SK-N-DZ (cell line): ENCODE measurements around the gene SGMS1.
A peak's percentile ranks its signal among the peaks of the same experiment; 100 is the strongest.
"Not testable (repeated sequence)": the region's sequence is repeated elsewhere in the genome, so short reads cannot be mapped to it uniquely, and the experiment has no call there.

Experiments
- DNase-seq: peaks from one replicate; pipeline ENCODE4 v3.0.0-alpha.2; 2015; ENCODE audit warnings: low spot score

SGMS1 gene

GRCh38 chr10:50582766-50583762 is 40.7 kb downstream of the SGMS1 start:
- no peak for DNase-seq

DNA sequence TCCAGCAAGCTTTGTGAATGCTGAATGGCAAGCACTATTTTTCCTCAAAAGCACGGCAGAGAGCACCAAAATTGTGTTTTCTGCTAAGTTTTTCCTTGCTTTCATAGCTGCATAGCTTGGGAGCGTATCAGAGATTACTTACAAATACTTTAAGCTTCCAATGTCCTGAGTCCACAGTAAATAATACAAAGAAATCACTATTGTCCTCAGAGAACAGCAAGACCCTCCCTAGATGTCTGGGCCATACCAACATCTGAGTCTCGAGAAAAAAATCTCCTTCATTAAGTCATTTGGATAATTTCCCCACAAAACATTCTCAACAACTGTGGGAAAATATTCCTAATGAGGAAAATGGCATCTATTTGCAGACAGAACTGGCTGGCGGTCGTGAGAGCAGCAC is 41.7 kb downstream of the SGMS1 start:
- DNase-seq: no peak

- no peak for DNase-seq
Observed at GRCh38 chr10:50580262-50580891, 43.4 kb downstream of the SGMS1 start.

DNA sequence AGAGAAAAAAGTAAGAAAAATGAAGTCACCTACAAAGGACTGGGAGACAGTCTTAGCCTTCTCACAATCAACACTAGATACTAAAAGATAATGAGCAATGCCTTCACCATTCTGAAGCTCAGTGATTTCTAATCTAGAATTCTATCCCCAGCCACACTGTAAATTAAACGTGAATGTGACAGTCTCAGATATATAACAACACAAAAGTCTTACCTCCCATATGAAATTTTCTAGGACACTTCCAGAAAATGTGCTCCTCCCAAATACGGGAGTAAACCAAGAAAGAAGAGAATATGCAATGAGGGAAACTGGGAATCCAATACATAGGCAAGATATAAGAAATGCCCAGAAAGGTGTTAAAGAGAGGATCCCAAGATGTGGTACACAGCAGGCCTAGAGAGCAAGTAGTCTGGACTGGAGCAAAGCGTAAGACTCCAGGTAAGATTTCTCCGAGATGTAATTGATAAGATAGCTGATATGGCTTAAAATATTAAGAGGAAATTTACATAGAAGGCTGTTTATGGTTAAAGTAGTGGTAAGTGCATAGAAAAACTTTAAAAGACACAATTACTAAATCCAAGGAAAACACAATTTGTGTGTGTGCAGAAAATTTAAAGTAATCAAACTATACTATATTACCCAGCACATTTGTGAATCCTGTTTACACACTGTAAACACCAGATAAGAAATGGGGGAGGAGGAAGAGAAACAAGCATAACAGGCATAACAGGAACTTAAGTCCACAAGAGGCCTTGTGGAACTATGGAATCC is 44.1 kb downstream of the SGMS1 start:
- no peak for DNase-seq

DNA sequence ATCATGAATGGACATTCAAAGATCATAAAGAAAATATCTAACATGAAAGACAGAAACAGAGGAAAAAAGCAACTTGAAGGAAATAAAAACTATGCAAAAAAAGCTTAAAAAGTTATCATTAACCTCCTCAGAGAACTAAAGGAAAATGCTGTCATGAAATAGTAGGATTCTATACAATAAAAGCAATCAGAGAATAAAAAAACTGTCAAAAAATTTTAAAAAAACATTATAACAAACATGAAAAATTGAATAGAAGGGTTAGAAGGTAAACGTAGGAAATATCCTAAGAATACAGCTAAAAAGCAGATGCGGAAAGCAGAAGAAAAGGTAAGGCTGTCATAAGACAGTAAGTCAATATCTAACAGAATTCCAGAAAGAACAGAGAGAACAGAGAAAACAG is 44.8 kb downstream of the SGMS1 start:
- DNase-seq: no peak

DNA sequence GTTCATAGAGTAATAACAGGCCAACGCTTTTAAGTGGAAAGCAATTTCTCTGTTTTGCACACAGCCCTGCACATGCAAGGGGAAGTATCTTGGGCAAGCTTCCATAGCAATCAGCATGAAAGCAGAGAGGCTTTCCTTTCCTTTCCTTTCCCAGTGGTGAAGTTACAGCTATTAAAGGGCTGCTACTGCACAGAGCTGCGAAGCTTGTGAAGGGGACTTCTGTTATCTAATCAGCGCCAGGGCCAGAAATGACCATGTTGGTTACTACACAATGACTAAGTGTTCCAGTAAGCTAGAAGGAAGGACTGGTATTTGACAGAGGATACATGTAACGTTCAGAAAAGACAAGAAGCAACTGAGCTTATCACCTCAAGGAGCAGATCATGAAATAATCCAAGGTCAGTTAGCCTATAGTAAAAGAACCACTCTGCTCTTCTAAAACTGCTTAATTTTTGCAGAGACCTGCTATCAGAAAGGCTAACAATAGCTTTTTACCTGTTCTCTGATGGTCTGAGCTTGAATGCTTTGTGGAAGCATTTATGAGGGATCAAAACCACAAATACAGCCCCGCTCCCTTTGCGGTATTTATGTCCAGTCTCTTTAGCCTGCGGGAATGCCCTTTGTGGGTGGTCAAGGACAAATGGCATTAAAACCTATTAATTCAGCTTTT is 45.9 kb downstream of the SGMS1 start:
- no peak for DNase-seq

- DNase-seq: no peak
Observed at GRCh38 chr10:50577010-50577409, 46.7 kb downstream of the SGMS1 start.

GRCh38 chr10:50576245-50576815 is 47.4 kb downstream of the SGMS1 start:
- DNase-seq: no peak

GRCh38 chr10:50575477-50576244 is 48.1 kb downstream of the SGMS1 start:
- DNase-seq: no peak

DNA sequence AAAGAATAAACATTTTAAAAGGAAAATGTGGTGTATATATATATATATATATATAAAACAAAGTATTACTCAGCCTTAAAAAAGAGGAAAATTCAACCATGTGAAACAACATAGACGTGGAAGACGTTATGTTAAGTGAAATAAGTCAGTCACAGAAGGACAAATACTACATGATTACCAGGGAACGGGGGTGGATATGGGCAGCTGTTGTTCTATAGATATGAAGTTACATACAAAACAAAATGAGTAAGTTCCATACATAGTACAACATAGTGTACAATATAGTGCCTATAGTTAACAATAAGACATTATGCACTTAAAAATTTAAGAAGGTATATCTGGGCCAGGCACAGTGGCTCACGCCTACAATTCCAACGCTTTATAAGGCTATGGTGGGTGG is 48.8 kb downstream of the SGMS1 start:
- DNase-seq: no peak

GRCh38 chr10:50574305-50574704 is 49.5 kb downstream of the SGMS1 start:
- DNase-seq: no peak

GRCh38 chr10:50572017-50572491 is 51.7 kb downstream of the SGMS1 start:
- no peak for DNase-seq

GRCh38 chr10:50568750-50569149 is 55.0 kb downstream of the SGMS1 start:
- not testable (repeated sequence) for DNase-seq

DNA sequence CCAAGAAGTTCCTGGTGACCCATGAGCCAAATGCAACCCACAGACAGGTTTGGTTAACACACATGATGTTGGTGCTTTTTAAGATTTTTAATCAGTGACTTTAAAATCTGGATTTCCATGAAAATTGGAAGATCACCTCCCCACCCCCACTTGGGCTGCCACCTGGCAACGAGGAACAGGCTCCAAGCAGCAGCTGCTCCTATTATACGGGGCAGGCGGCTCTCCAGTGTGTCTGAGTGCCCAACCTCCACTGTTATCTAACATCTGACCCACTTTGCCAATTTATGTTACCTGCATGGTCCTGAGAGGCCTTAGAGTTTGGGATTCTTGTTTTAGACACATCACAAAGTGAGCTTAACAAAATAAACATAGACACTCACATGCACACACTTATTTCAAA is 56.4 kb downstream of the SGMS1 start:
- peak; percentile 15 for DNase-seq

DNA sequence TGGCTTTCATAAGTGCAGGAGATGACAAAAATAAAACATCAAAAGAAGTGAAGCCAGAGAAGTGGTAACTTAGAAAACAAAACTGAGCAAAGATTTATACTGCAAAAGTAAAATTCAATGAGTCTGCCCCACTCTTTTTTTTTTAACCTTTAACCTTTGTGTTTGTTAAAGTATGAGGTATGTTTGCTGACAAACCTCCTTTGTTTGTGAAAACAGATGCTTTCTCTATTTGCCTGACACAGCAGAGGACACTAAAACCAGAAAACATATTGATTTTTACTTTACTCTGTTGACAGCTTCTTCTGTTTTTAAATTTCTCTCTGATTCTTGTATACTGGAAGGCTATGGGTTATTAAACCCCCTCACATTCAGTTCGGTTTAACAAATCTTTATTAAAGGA is 57.6 kb downstream of the SGMS1 start:
- DNase-seq: no peak

DNA sequence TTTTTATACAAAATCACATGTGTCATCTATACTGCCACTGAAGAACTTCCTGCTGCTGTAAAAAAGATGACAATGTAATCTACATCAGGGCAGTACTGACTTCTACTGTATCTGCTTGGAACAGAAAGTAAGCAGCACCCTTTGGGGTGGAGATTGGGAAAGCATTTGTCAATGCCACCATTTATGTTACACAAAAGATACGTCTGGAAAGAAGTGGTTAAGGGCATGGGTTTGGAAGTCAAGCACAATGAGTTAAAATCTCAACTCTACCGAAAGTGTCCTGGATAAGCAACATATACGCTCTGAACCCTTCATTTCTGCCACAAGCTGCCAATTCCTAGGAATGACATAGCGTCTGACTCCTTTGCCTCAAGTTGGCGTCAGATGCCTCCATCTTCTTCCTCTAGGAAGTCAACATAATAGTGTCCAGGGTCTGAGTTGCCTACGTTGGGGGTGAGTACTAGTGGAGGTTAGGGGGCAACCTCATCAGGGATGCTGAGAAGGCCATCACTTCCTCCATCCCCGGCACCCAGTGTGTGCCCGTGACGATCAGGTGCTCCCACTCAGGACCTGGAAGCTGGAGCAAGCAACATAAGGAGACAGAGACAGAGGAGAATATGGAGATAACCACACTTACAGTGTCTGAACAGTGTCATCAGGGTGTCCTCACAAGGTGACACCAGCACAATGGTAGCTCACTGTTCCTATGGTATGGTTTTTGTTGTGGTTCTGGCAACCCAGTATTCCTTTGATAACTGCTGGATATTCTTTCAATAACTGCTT is 58.3 kb downstream of the SGMS1 start:
- no peak for DNase-seq

GRCh38 chr10:50563906-50564305 is 59.9 kb downstream of the SGMS1 start:
- DNase-seq: no peak

- no peak for DNase-seq
Observed at GRCh38 chr10:50561816-50562215, 61.9 kb downstream of the SGMS1 start.

DNA sequence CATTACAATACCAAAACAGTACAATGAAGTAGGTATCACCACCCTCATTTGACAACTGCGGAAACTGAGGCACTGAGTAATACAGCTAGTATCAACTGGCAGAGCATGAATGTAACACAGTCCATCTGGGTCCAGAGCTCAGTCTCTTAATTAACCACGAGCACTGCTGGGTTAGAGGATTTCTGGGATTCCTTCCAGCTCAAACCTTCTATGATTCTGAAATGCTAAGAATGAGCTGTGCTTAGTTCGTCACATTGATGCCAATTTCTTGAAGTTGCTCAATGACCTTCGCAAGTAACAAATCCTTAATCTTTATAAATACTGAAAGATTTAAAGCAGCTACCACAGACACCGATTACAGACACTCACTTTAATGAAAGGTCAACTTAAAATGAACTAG is 62.5 kb downstream of the SGMS1 start:
- no peak for DNase-seq

- no peak for DNase-seq
Observed at GRCh38 chr10:50560370-50560769, 63.4 kb downstream of the SGMS1 start.
